ENCODE data around the gene SYT1.
"Not testable (repeated sequence)": the region's sequence is repeated elsewhere in the genome, so short reads cannot be mapped to it uniquely, and the experiment has no call there.

Gene SYT1

GRCh38 chr12:78864403-78864869 lies at the start of gene SYT1:
TSS of gene SYT1 (plus strand) at chr12:78864774.
- no peak for DNase-seq

- DNase-seq = no peak
These were observed 46.1 kb upstream of the SYT1 start for GRCh38 chr12:78818487-78818886.

GRCh38 chr12:78820946-78821345 lies 43.6 kb upstream of the SYT1 start:
- no peak for DNase-seq

GRCh38 chr12:78824918-78825317 lies 39.7 kb upstream of the SYT1 start:
- DNase-seq = no peak

GRCh38 chr12:78829690-78830089 lies 34.9 kb upstream of the SYT1 start:
- DNase-seq = no peak

- no peak for DNase-seq
These were observed 29.1 kb upstream of the SYT1 start for GRCh38 chr12:78835493-78835892.

- DNase-seq = not testable (repeated sequence)
These were observed 24.0 kb upstream of the SYT1 start for GRCh38 chr12:78840518-78841019.

GRCh38 chr12:78853231-78853630 lies 11.3 kb upstream of the SYT1 start:
- DNase-seq = no peak

- no peak for DNase-seq
These were observed 832 bp upstream of the SYT1 start for GRCh38 chr12:78863482-78864402.

- no peak for DNase-seq
These were observed 393 bp downstream of the SYT1 start for GRCh38 chr12:78864870-78865463.

GRCh38 chr12:78865516-78865915 lies 942 bp downstream of the SYT1 start:
- no peak for DNase-seq

GRCh38 chr12:78866518-78866917 lies 1.9 kb downstream of the SYT1 start:
- no peak for DNase-seq

- no peak for DNase-seq
These were observed 6.0 kb downstream of the SYT1 start for GRCh38 chr12:78870539-78870938.

- DNase-seq = no peak
These were observed 7.0 kb downstream of the SYT1 start for GRCh38 chr12:78871566-78871965.

GRCh38 chr12:78878459-78878858 lies 13.9 kb downstream of the SYT1 start:
- no peak for DNase-seq

- DNase-seq = no peak
These were observed 14.3 kb downstream of the SYT1 start for GRCh38 chr12:78878866-78879265.

- DNase-seq = no peak
These were observed 15.5 kb downstream of the SYT1 start for GRCh38 chr12:78880078-78880477.

- no peak for DNase-seq
These were observed 17.1 kb downstream of the SYT1 start for GRCh38 chr12:78881685-78882084.

GRCh38 chr12:78885466-78885865 lies 20.9 kb downstream of the SYT1 start:
- DNase-seq = no peak

- no peak for DNase-seq
These were observed 22.3 kb downstream of the SYT1 start for GRCh38 chr12:78886719-78887407.

GRCh38 chr12:78887444-78887843 lies 22.9 kb downstream of the SYT1 start:
- no peak for DNase-seq

- DNase-seq = no peak
These were observed 24.0 kb downstream of the SYT1 start for GRCh38 chr12:78888568-78888967.

GRCh38 chr12:78891646-78892353 lies 27.2 kb downstream of the SYT1 start:
- DNase-seq = no peak
